Epidermal melanocyte (primary cell): Measurements from ENCODE around the gene BRAF.
"Not testable (repeated sequence)": the region's sequence is repeated elsewhere in the genome, so short reads cannot be mapped to it uniquely, and the experiment has no call there.

ENCODE experiments used
- DNase-seq: peaks from one replicate; pipeline ENCODE4 v3.0.0; 2011; ENCODE audit warnings: low spot score; ENCODE audit not compliant: insufficient read length

Gene BRAF

GRCh38 chr7:140684066-140684950 lies 240.4 kb downstream of the BRAF start:
- no peak for DNase-seq

DNA sequence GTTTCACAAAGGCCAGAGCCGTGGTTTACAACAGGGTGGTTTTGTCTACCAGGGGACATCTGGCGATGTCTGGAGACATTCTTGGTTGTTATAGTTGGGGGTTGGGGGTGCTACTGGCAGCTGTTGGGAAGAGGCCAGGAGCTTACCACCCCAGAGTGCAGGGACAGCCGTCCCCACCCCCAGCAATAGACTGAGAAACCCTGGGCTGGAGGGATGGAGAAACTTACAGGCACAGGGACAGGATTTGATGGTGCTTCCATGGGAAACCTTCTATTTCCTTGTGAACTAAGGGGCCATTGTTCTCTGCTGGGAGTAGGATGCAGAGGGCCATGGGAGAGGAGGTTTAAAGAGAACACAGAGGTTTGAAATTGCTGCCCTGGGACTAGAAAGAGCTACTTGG lies 241.1 kb downstream of the BRAF start:
- DNase-seq, result peak; percentile 70

DNA sequence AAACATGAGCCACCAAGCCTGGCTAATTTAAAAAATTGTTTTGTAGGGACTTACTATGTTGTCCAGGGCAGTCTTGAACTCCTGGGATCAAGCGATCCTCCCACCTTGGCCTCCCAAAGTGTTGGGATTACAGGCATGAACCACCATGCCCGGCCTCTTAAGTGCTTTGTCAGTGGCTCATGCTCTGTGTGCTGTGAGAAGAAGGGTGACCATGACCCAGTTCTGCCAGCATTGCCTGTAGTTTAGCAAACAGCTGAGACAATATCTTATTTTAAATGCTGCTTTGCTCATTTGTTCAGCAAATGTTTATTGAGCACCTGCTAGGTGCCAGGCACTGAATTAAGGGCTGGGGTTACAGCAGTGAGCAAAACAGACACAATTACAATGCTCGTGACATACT lies 243.0 kb downstream of the BRAF start:
- no peak for DNase-seq

- DNase-seq, result no peak
Observed at GRCh38 chr7:140680886-140681285, 243.8 kb downstream of the BRAF start.

DNA sequence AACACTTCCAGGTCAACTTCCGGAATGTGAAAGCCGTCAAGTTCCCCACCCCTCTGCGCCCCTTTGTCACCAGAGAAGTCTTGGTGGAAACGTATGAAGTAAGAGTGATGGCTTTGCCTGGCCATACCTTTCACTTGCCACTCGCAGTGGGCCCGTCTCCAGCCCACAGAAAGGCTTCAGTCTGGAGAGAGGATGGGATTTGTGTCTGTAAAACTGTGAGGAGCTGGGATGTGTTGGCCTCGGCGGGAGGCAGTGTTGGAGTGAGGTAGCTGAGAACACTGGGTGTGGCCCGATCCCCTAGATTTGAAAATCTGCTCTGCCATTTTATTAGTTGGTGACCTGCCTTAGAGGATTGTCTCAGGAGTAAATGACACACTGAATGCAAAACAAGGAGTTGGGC lies 245.5 kb downstream of the BRAF start:
- DNase-seq, result no peak

GRCh38 chr7:140678816-140679130 lies 246.0 kb downstream of the BRAF start:
- no peak for DNase-seq

DNA sequence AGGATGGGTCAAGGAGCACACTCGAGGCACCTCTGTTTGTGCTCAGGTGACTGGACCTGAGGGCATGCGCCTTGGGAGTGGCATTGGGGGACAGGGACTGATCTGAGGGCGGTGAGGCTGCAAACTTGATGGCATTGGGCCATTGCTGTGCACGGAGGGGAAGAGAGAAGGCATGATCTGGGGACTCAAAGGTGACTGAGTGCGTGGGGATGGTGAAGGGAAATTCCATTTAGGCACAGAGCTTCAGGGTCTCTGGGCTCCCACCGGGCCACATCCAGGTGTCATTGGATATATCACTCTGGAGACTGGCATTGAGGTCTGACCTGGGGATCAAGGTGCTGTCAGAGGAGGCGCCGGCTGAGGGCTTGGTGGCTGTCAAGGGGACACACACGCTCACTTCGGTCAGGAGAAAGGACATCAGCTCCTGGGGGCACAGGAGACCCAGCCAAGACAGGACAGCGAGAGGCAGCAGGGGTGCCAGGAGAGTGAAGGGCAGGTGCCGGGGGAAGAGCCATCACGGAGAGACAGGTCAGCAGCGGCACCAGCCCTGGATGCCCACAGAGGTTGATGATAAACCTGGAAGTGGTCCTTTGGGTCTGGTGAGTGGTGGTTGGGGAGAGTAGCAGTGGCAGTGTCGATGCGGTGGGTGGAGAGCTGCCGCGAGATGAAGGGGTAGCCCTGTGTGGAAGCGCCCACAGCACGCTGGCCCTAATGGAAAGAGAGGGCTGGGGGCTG lies 246.5 kb downstream of the BRAF start:
- DNase-seq, result no peak

GRCh38 chr7:140677496-140677895 lies 247.2 kb downstream of the BRAF start:
- DNase-seq, result no peak

- DNase-seq, result not testable (repeated sequence)
Observed at GRCh38 chr7:140676956-140677355, 247.8 kb downstream of the BRAF start.

GRCh38 chr7:140676306-140676705 lies 248.4 kb downstream of the BRAF start:
- DNase-seq, result no peak

DNA sequence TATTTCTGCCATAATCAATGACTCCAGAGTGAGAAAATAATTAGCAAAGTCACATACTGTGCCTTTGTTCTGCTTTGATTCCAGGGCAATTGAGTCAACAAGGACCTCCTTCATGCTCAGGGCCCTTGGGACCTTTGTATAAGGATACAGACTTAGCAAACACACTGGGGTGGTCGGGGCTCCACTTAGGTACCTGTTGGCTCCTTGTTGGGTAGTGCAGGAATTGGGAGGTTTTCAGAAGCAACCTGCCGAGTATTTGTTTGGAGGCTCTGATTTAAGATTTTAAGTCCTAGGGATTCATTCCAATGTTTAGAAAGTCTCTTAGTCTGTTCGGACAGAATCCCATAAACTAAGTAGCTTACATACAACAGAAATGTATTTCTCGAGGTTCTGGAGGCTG lies 249.0 kb downstream of the BRAF start:
- DNase-seq, result no peak

- peak; percentile 84 for DNase-seq
Observed at GRCh38 chr7:140674899-140675701, 249.6 kb downstream of the BRAF start.

DNA sequence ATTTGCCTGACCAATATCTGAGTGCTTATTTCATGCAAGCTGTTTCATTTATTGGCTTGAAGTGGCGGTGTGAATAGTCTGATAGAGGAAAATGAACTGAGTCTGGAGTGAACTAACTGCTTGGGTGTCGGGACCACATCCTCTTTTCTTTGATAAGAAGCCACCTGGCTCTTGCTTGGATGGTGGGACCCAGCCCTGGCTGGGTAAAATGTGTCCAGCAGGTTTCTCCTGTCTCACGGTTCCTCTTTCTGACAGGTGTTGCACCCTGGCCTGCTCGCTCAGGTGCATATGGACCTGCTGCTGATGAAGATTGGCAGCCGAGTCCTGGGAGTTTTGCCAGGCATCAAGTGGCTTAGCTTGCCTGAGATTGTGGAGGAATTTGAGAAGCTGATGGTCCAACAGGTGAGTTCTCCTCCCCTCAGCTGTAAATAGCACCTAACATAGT lies 250.4 kb downstream of the BRAF start:
- DNase-seq, result no peak

DNA sequence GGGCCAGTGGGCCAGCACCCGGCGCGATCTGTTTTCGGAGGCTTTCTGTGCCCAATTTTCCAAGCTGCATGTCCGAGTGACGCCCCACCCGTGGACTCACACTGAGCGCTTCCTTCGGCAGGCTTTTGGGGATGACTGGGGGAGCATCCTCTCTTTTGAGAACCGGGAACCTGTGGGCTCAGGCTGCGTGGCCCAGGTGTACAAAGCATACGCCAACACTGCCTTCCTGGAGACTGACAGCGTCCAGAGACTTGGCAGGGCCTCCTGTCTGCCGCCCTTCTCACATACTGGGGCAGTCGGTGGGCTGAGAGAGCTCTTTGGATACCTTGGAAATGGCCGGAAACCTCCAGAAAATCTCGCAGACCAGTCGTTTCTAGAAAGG lies 251.0 kb downstream of the BRAF start:
- no peak for DNase-seq

DNA sequence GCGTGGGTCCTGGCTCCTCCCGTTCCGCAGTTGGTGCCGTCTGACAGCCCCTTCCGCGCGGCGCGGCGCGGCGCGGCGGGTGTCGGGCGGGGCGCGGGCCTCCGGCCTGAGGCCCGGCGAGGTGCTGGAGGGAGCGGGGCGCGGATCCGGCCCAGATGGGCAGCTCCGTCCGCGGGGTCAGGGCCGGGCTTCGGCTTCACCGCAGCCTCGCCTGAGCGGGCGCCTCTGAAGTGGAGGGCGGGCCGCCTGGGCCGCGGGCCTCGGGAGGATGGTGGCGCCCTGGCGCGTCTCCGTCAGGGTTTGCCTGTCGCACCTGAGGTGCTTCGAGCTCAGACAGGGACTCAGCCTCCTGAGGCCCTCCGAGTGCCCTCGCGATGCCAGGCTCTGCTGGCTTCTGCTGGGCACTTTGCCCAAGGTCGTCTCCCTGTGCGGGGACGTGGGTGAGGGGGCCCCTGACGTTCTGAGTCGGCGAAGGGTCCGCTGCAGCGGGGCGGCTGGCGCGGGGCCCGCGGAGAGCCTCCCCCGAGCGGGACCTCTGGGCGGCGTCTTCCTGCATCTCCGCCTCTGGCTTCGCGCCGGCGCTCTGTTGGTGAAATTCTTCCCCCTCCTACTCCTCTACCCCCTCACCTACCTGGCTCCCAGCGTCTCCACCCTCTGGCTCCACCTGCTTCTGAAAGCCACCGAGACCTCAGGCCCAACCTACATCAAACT lies 251.5 kb downstream of the BRAF start:
- DNase-seq, result no peak

GRCh38 chr7:140672382-140673062 lies 252.2 kb downstream of the BRAF start, which contains the start of gene ADCK2:
Gene ADCK2, plus strand, starts transcription at chr7:140672945. Its CDS starts 386 bp downstream, at chr7:140673331.
- DNase-seq, result peak; percentile 84

DNA sequence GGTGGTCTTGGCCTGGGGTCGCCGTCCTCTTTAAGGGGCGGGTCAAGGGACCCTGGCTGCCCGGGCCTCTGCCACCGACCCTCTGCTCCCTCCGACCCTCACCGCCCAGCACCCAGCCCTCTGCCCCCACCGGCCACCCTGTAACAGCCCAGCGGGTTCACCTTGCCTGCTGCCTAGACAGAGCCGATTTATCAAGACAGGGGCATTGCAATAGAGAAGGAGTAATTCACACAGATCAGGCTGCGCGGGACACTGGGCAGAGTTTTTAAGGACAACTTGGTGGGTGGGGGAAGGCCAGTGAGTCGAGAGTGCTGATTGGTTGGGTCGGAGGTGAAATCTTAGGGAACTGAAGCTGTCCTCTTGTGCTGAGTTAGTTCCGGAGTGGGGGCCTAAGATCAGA lies 252.8 kb downstream of the BRAF start:
- DNase-seq, result no peak

GRCh38 chr7:140670343-140670935 lies 254.3 kb downstream of the BRAF start:
- DNase-seq, result no peak

- DNase-seq, result not testable (repeated sequence)
Observed at GRCh38 chr7:140669862-140670261, 254.9 kb downstream of the BRAF start.

GRCh38 chr7:140669352-140669751 lies 255.4 kb downstream of the BRAF start:
- no peak for DNase-seq
